HEK293 (cell line): ENCODE data around the gene RABL3.

Source experiments
- CTCF ChIA-PET: fragments of 350-600 bp; formaldehyde crosslinking; extraction: SDS; loops from one replicate; lab custom pipeline; 2021; ENCODE audit warnings: antibody characterized with exemption; lab: Yijun Ruan, JAX
- POLR2A ChIA-PET: fragments of 300-600 bp; formaldehyde crosslinking; extraction: SDS; loops from one replicate; lab custom pipeline; 2020; ENCODE audit warnings: antibody characterized with exemption, inconsistent platforms; lab: Yijun Ruan, JAX
- H3K27ac ChIP-seq: fragments of 200-500 bp; sonication (Bioruptor generic); 2 replicates; pipeline ENCODE4 v1.5.1; 2014; ENCODE audit warnings: low read depth, low read length, control low read depth, inconsistent platforms; ENCODE audit errors: extremely low read depth
- H3K36me3 ChIP-seq, 2 experiments: fragments of 200-500 bp in 1 of 2; sonication (Bioruptor generic) in 1 of 2; 1 replicate in 1 of 2; 2 replicates in 1 of 2; pipeline ENCODE4 v1.5.1; 2014 to 2017; ENCODE audit warnings: inconsistent platforms in 2 of 2, low read length in 2 of 2; ENCODE audit not compliant: control insufficient read depth in 2 of 2, insufficient read depth in 1 of 2
- H3K4me1 ChIP-seq: fragments of 200-500 bp; sonication (Bioruptor generic); 2 replicates; pipeline ENCODE4 v1.5.1; 2014; ENCODE audit warnings: mild to moderate bottlenecking, low read length, inconsistent platforms; ENCODE audit not compliant: control insufficient read depth, insufficient read depth
- H3K4me3 ChIP-seq: 2 replicates; pipeline ENCODE4 v1.5.1; 2011; ENCODE audit warnings: low read depth, mild to moderate bottlenecking, control low read depth, low read length, moderate library complexity
- H3K9me3 ChIP-seq: fragments of 200-500 bp; sonication (Bioruptor generic); 2 replicates; pipeline ENCODE4 v1.5.1; 2014; ENCODE audit warnings: low read depth, low read length, inconsistent platforms; ENCODE audit not compliant: control insufficient read depth, insufficient read depth
- FEZF1 ChIP-seq: fragments of 450-650 bp; formaldehyde crosslinking; IDR thresholded peaks from 2 replicates; pipeline ENCODE4 v1.5.1; 2016; ENCODE audit warnings: missing biosample characterization, missing genetic modification characterization
- GLIS2 ChIP-seq: fragments of 450-650 bp; formaldehyde crosslinking; IDR thresholded peaks from 2 replicates; pipeline ENCODE4 v1.5.1; 2016; ENCODE audit warnings: missing biosample characterization, missing genetic modification characterization
- MYNN ChIP-seq: fragments of 450-650 bp; formaldehyde crosslinking; IDR thresholded peaks from 2 replicates; pipeline ENCODE4 v1.5.1; 2016; ENCODE audit warnings: missing biosample characterization, missing genetic modification characterization, borderline replicate concordance
- SCRT2 ChIP-seq: fragments of 450-650 bp; formaldehyde crosslinking; IDR thresholded peaks from 2 replicates; pipeline ENCODE4 v1.5.1; 2016; ENCODE audit warnings: missing biosample characterization, missing genetic modification characterization
- TCF7L2 ChIP-seq: IDR thresholded peaks from 2 replicates; pipeline ENCODE4 v1.6.1; 2011; ENCODE audit warnings: low read depth, mild to moderate bottlenecking, inconsistent platforms, low read length, moderate library complexity, borderline replicate concordance
- YY1 ChIP-seq: fragments of 450-650 bp; formaldehyde crosslinking; IDR thresholded peaks from 2 replicates; pipeline ENCODE4 v1.5.1; 2018; ENCODE audit warnings: missing biosample characterization, missing genetic modification characterization
- ZBTB17 ChIP-seq: fragments of 450-650 bp; formaldehyde crosslinking; IDR thresholded peaks from 2 replicates; pipeline ENCODE4 v1.5.1; 2016; ENCODE audit warnings: missing biosample characterization, missing genetic modification characterization
- ZBTB48 ChIP-seq: fragments of 450-650 bp; formaldehyde crosslinking; IDR thresholded peaks from 2 replicates; pipeline ENCODE4 v1.5.1; 2016; ENCODE audit warnings: missing biosample characterization, missing genetic modification characterization
- ZBTB7A ChIP-seq: fragments of 450-650 bp; formaldehyde crosslinking; IDR thresholded peaks from 2 replicates; pipeline ENCODE4 v1.5.1; 2016; ENCODE audit warnings: low read depth, missing biosample characterization, missing genetic modification characterization
- ZNF18 ChIP-seq: fragments of 450-650 bp; formaldehyde crosslinking; IDR thresholded peaks from 2 replicates; pipeline ENCODE4 v1.5.1; 2016; ENCODE audit warnings: missing biosample characterization, missing genetic modification characterization
- ZNF214 ChIP-seq: fragments of 450-650 bp; formaldehyde crosslinking; IDR thresholded peaks from 2 replicates; pipeline ENCODE4 v1.5.1; 2017; ENCODE audit warnings: missing biosample characterization, mild to moderate bottlenecking, missing genetic modification characterization, borderline replicate concordance
- ZNF26 ChIP-seq: fragments of 450-650 bp; formaldehyde crosslinking; IDR thresholded peaks from 2 replicates; pipeline ENCODE4 v1.5.1; 2016; ENCODE audit warnings: missing biosample characterization, missing genetic modification characterization
- ZNF335 ChIP-seq: fragments of 450-650 bp; formaldehyde crosslinking; conservative IDR thresholded peaks from 2 replicates; pipeline ENCODE4 v1.5.1; 2016; ENCODE audit warnings: missing biosample characterization, missing genetic modification characterization
- ZNF37A ChIP-seq: fragments of 450-650 bp; IDR thresholded peaks from 2 replicates; pipeline ENCODE4 v1.5.1; 2018; ENCODE audit warnings: missing biosample characterization, missing genetic modification characterization
- ZNF501 ChIP-seq: fragments of 450-650 bp; formaldehyde crosslinking; IDR thresholded peaks from 2 replicates; pipeline ENCODE4 v1.5.1; 2016; ENCODE audit warnings: missing biosample characterization, missing genetic modification characterization
- ZNF518A ChIP-seq: fragments of 450-650 bp; formaldehyde crosslinking; conservative IDR thresholded peaks from 2 replicates; pipeline ENCODE4 v1.5.1; 2016; ENCODE audit warnings: low read depth, missing biosample characterization, missing genetic modification characterization
- ZNF626 ChIP-seq: fragments of 450-650 bp; sonication (Bioruptor Pico); formaldehyde crosslinking; IDR thresholded peaks from 2 replicates; pipeline ENCODE4 v1.5.1; 2018; ENCODE audit warnings: missing biosample characterization, missing genetic modification characterization, inconsistent platforms
- ZSCAN30 ChIP-seq: fragments of 450-650 bp; IDR thresholded peaks from 2 replicates; pipeline ENCODE4 v1.5.1; 2018; ENCODE audit warnings: missing biosample characterization, mild to moderate bottlenecking, missing genetic modification characterization, moderate library complexity
- TF ChIP-seq, protein P1 (sequence below): fragments of 450-650 bp; formaldehyde crosslinking; IDR thresholded peaks from 2 replicates; pipeline ENCODE4 v1.5.1; 2016; ENCODE audit warnings: missing biosample characterization, missing genetic modification characterization
- TF ChIP-seq, protein P2 (sequence below): fragments of 450-650 bp; formaldehyde crosslinking; IDR thresholded peaks from 2 replicates; pipeline ENCODE4 v1.5.1; 2016; ENCODE audit warnings: missing biosample characterization, missing genetic modification characterization

Gene RABL3

DNA sequence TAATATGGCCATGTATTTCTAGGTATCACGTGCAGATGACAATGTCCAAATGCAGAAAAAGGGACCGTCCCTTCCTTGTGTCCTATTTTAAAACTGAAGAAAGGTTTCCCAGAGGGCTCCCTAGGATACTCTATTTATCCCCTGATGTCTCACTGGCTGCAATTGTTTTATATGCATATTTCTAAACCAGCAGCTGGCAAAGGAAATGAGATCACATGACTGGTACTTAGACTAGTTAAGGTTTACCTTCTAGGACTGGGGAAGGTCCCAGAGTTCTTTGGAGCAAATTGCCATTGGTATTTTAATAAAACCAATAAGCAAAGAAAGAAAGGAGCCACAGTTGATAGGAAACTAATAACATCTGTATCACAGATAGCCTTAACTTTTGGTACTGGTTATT is 29.8 kb upstream of the RABL3 start:
- CTCF ChIA-PET = interaction anchor here (0.6 to 1.7 kb wide), 3 partner anchors 21 to 134 kb away, joined by 3 to 9 read pairs (median 3); no protein-coding TSS in a partner anchor
- Histone ChIP-seq H3K36me3 (peaks cover 0 to 27% of the 10 kb centered on the region in 2 experiments; a peak in 1 of 3 replicates), H3K27ac (no peak overlapping the region), H3K9me3 (no peaks in the 10 kb centered on the region)
- TF ChIP-seq YY1 (tag by site-specific recombination) = no peak
- TF ChIP-seq, all 188 proteins: peak for 0
- POLR2A ChIA-PET = no interaction called here
- H3K4me1 ChIP-seq = peaks cover 4% of the 10 kb centered on the region; the same call in 1 of the 2 replicates
- H3K4me3 ChIP-seq = no peak overlapping the region

DNA sequence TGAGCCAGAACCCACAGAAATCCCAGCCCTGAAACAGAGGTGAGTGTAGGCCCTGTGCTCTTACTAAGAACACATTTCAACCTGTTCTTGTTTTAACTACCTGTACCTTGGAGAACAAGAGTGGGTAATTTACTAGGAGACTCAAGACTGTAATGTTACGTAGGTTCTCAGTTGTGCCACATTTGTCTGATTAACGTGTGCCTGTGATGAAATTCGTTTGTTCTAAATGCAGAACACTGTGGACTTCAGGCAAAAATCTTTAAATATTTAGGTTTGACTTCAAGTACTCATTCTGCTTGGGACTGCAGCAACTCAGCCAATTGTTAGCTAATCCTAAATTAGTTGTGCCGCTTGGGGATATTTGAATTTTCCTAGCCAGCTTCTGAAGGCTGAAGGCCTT is 28.6 kb upstream of the RABL3 start:
- peaks cover 0 to 16% of the 10 kb centered on the region in 2 experiments; a peak in 1 of 3 replicates for H3K36me3 ChIP-seq
- H3K9me3 ChIP-seq = no peaks in the 10 kb centered on the region
- no peak overlapping the region for H3K27ac ChIP-seq
- ChIA-PET POLR2A (no interaction called here), CTCF (interaction anchor here (1.7 kb wide), 1 partner anchor 24 kb away, joined by 9 read pairs; no protein-coding TSS in a partner anchor)
- H3K4me3 ChIP-seq = no peak overlapping the region
- TF ChIP-seq TCF7L2 = no peak
- TF ChIP-seq FEZF1 (tag by site-specific recombination) = no peak
- TF ChIP-seq GLIS2 (tag by site-specific recombination) = no peak
- no peak for TF ChIP-seq MYNN (tag by site-specific recombination)
- TF ChIP-seq ZNF37A (tag by site-specific recombination) = no peak
- no peak for TF ChIP-seq ZNF518A
- TF ChIP-seq ZSCAN30 (tag by site-specific recombination) = no peak
- TF ChIP-seq ZBTB7A (tag by site-specific recombination) = no peak
- no peak for TF ChIP-seq ZNF18 (tag by site-specific recombination)
- TF ChIP-seq, protein P1, sequence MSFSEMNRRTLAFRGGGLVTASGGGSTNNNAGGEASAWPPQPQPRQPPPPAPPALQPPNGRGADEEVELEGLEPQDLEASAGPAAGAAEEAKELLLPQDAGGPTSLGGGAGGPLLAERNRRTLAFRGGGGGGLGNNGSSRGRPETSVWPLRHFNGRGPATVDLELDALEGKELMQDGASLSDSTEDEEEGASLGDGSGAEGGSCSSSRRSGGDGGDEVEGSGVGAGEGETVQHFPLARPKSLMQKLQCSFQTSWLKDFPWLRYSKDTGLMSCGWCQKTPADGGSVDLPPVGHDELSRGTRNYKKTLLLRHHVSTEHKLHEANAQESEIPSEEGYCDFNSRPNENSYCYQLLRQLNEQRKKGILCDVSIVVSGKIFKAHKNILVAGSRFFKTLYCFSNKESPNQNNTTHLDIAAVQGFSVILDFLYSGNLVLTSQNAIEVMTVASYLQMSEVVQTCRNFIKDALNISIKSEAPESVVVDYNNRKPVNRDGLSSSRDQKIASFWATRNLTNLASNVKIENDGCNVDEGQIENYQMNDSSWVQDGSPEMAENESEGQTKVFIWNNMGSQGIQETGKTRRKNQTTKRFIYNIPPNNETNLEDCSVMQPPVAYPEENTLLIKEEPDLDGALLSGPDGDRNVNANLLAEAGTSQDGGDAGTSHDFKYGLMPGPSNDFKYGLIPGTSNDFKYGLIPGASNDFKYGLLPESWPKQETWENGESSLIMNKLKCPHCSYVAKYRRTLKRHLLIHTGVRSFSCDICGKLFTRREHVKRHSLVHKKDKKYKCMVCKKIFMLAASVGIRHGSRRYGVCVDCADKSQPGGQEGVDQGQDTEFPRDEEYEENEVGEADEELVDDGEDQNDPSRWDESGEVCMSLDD = no peak
- no peak for TF ChIP-seq ZNF26 (tag by site-specific recombination)
- no peak for TF ChIP-seq ZNF501 (tag by site-specific recombination)
- TF ChIP-seq SCRT2 (tag by site-specific recombination) = no peak
- TF ChIP-seq, protein P2, sequence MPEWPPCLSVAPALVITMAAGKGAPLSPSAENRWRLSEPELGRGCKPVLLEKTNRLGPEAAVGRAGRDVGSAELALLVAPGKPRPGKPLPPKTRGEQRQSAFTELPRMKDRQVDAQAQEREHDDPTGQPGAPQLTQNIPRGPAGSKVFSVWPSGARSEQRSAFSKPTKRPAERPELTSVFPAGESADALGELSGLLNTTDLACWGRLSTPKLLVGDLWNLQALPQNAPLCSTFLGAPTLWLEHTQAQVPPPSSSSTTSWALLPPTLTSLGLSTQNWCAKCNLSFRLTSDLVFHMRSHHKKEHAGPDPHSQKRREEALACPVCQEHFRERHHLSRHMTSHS (tag by site-specific recombination) = no peak
- no peak for TF ChIP-seq ZNF214 (tag by site-specific recombination)
- no peak for TF ChIP-seq ZBTB48 (tag by site-specific recombination)
- TF ChIP-seq ZBTB17 (tag by site-specific recombination) = no peak
- no peak for TF ChIP-seq ZNF626 (tag by site-specific recombination)
- no peak for TF ChIP-seq ZNF335 (tag by site-specific recombination)
- H3K4me1 ChIP-seq = peaks cover 14% of the 10 kb centered on the region
